Stimulated activated CD4-positive, alpha-beta T cell treated with anti-CD3 and anti-CD28 coated beads, Interleukin-4, amount 100 ng/mL, for 4 hours (primary cell): ENCODE results near the gene EIF2A.
"Not testable (repeated sequence)": the region's sequence is repeated elsewhere in the genome, so short reads cannot be mapped to it uniquely, and the experiment has no call there.

Experiments
- DNase-seq, 2 experiments: peaks; one replicate each; pipeline ENCODE4 v3.0.0-alpha.2; 2020

Gene EIF2A

GRCh38 chr3:150603153-150603979 lies 56.8 kb downstream of the EIF2A start, which contains the start of gene SELENOT:
Gene SELENOT (plus strand): TSS chr3:150603321. CDS start chr3:150603363, 42 bp downstream.
- peak; percentile 91 to 93 for DNase-seq

- no peak for DNase-seq
These were observed 57.4 kb downstream of the EIF2A start for GRCh38 chr3:150603980-150604319.

GRCh38 chr3:150605998-150606641 lies 59.5 kb downstream of the EIF2A start:
- DNase-seq, result no peak

- no peak for DNase-seq
These were observed 60.9 kb downstream of the EIF2A start for GRCh38 chr3:150607267-150608065.

- DNase-seq, result no peak
These were observed 63.4 kb downstream of the EIF2A start for GRCh38 chr3:150609988-150610387.

GRCh38 chr3:150610785-150611184 lies 64.2 kb downstream of the EIF2A start:
- no peak for DNase-seq

- DNase-seq, result no peak
These were observed 65.1 kb downstream of the EIF2A start for GRCh38 chr3:150611666-150612065.

- DNase-seq, result no peak
These were observed 65.9 kb downstream of the EIF2A start for GRCh38 chr3:150612494-150612893.

GRCh38 chr3:150613034-150613433 lies 66.4 kb downstream of the EIF2A start:
- no peak for DNase-seq

- DNase-seq, result no peak
These were observed 67.3 kb downstream of the EIF2A start for GRCh38 chr3:150613709-150614480.

- no peak for DNase-seq
These were observed 73.6 kb downstream of the EIF2A start for GRCh38 chr3:150620002-150620689.

GRCh38 chr3:150622955-150623354 lies 76.4 kb downstream of the EIF2A start:
- not testable (repeated sequence) for DNase-seq

- no peak for DNase-seq
These were observed 77.4 kb downstream of the EIF2A start for GRCh38 chr3:150623945-150624344.

- DNase-seq, result no peak
These were observed 79.8 kb downstream of the EIF2A start for GRCh38 chr3:150626148-150626930.

- no peak for DNase-seq
These were observed 81.0 kb downstream of the EIF2A start for GRCh38 chr3:150627557-150627956.

- DNase-seq, result no peak
These were observed 85.1 kb downstream of the EIF2A start for GRCh38 chr3:150631515-150632221.

GRCh38 chr3:150635076-150635475 lies 88.5 kb downstream of the EIF2A start:
- no peak for DNase-seq

- DNase-seq, result no peak
These were observed 88.9 kb downstream of the EIF2A start for GRCh38 chr3:150635526-150635925.
